SKM-1 treated with dmso at 0.1 percent for 144 hours (cell line): ENCODE data around the gene SLC50A1.

Experiments used
- DNase-seq: peaks from one replicate; lab custom pipeline; 2025; ENCODE audit not compliant: unreplicated experiment; lab: John Stamatoyannopoulos, UW

SLC50A1 gene

GRCh38 chr1:155169541-155169940, 33.9 kb downstream of the SLC50A1 start:
- no peak for DNase-seq

- no peak for DNase-seq
Observed at GRCh38 chr1:155170101-155170785, 34.6 kb downstream of the SLC50A1 start.

GRCh38 chr1:155170806-155171205, 35.2 kb downstream of the SLC50A1 start:
- DNase-seq: no peak

GRCh38 chr1:155171836-155172731, 36.4 kb downstream of the SLC50A1 start:
- no peak for DNase-seq

- DNase-seq: peak; percentile 99
Observed at GRCh38 chr1:155172732-155173477, 37.3 kb downstream of the SLC50A1 start, which contains the start of gene KRTCAP2. Gene KRTCAP2 (minus strand): TSS chr1:155173304. CDS start chr1:155173224, 80 bp downstream.

- peak; percentile 40 for DNase-seq
Observed at GRCh38 chr1:155173478-155174323, 38.0 kb downstream of the SLC50A1 start, which contains the start of gene TRIM46. Gene TRIM46 (plus strand): TSS chr1:155173849. CDS start chr1:155173967, 118 bp downstream.

GRCh38 chr1:155174324-155175280, 39.0 kb downstream of the SLC50A1 start:
- no peak for DNase-seq

- DNase-seq: no peak
Observed at GRCh38 chr1:155175281-155175926, 39.8 kb downstream of the SLC50A1 start.

- DNase-seq: no peak
Observed at GRCh38 chr1:155175927-155176371, 40.3 kb downstream of the SLC50A1 start.

GRCh38 chr1:155176544-155177071, 41.0 kb downstream of the SLC50A1 start:
- peak; percentile 73 for DNase-seq

GRCh38 chr1:155177192-155177917, 41.7 kb downstream of the SLC50A1 start:
- DNase-seq: no peak

- DNase-seq: no peak
Observed at GRCh38 chr1:155177918-155178281, 42.2 kb downstream of the SLC50A1 start.

- peak; percentile 90 for DNase-seq
Observed at GRCh38 chr1:155178441-155179111, 42.9 kb downstream of the SLC50A1 start.

GRCh38 chr1:155179112-155180031, 43.7 kb downstream of the SLC50A1 start:
- DNase-seq: no peak

- DNase-seq: no peak
Observed at GRCh38 chr1:155181371-155182051, 45.9 kb downstream of the SLC50A1 start.
